MM.1S (cell line): ENCODE data around the gene BEGAIN.

ENCODE experiments used
- DNase-seq: peaks from one replicate; pipeline ENCODE4 v3.0.0-alpha.2; 2015
- H2AFZ ChIP-seq: fragments of 300-600 bp; sonication (generic); 2 replicates; pipeline ENCODE4 v1.6.0; 2016; ENCODE audit warnings: antibody characterized with exemption, low read length
- H3F3A ChIP-seq: fragments of 300-600 bp; sonication (generic); 2 replicates; pipeline ENCODE4 v1.6.1; 2016; ENCODE audit warnings: mild to moderate bottlenecking, antibody characterized with exemption, low read length, moderate library complexity, mixed read lengths; ENCODE audit not compliant: insufficient read depth
- H3K27ac ChIP-seq: fragments of 300-600 bp; sonication (generic); 2 replicates; pipeline ENCODE4 v1.5.1; 2016; ENCODE audit warnings: mild to moderate bottlenecking, low read length
- H3K27me3 ChIP-seq: fragments of 300-600 bp; sonication (generic); replicated peaks from 2 replicates; pipeline ENCODE4 v1.6.0; 2016; ENCODE audit warnings: low read length; ENCODE audit not compliant: insufficient read depth
- H3K36me3 ChIP-seq: fragments of 300-600 bp; sonication (generic); replicated peaks from 2 replicates; pipeline ENCODE4 v1.6.1; 2016; ENCODE audit warnings: mild to moderate bottlenecking, low read length, mixed read lengths; ENCODE audit not compliant: insufficient read depth
- H3K4me1 ChIP-seq: fragments of 300-600 bp; sonication (generic); 2 replicates; pipeline ENCODE4 v1.6.1; 2016; ENCODE audit warnings: low read length, mixed read lengths
- H3K4me2 ChIP-seq: fragments of 300-600 bp; sonication (generic); 2 replicates; pipeline ENCODE4 v1.6.0; 2016; ENCODE audit warnings: low read depth, low read length
- H3K4me3 ChIP-seq: fragments of 300-600 bp; sonication (generic); 2 replicates; pipeline ENCODE4 v1.5.1; 2016; ENCODE audit warnings: low read length, mixed read lengths
- H3K79me2 ChIP-seq: fragments of 300-600 bp; sonication (generic); 2 replicates; pipeline ENCODE4 v1.6.1; 2016; ENCODE audit warnings: mixed run types, low read length, mixed read lengths
- H3K9ac ChIP-seq: fragments of 300-600 bp; sonication (generic); 2 replicates; pipeline ENCODE4 v1.6.1; 2016; ENCODE audit warnings: low read length, mixed read lengths
- H3K9me2 ChIP-seq: fragments of 300-600 bp; sonication (generic); replicated peaks from 2 replicates; pipeline ENCODE4 v1.6.1; 2016; ENCODE audit warnings: mild to moderate bottlenecking, low read length, mixed read lengths; ENCODE audit not compliant: insufficient read depth
- H3K9me3 ChIP-seq: fragments of 300-600 bp; sonication (generic); replicated peaks from 2 replicates; pipeline ENCODE4 v1.6.1; 2016; ENCODE audit warnings: mild to moderate bottlenecking, low read length, mixed read lengths; ENCODE audit not compliant: insufficient read depth
- H4K20me1 ChIP-seq: fragments of 300-600 bp; sonication (generic); 2 replicates; pipeline ENCODE4 v1.6.1; 2016; ENCODE audit warnings: mild to moderate bottlenecking, low read length, moderate library complexity, mixed read lengths; ENCODE audit not compliant: insufficient read depth
- EZH2 ChIP-seq: fragments of 300-600 bp; sonication (generic); optimal IDR thresholded peaks from 2 replicates; pipeline ENCODE3; 2017; ENCODE audit warnings: low read depth, mild to moderate bottlenecking, antibody characterized with exemption, low read length, mixed read lengths
- EZH2phosphoT487 ChIP-seq: fragments of 300-600 bp; sonication (generic); IDR thresholded peaks from 2 replicates; pipeline ENCODE4 v1.6.1; 2018; ENCODE audit warnings: antibody characterized with exemption, low read length
- TF ChIP-seq, protein P1 (sequence below): fragments of 300-600 bp; sonication (generic); IDR thresholded peaks from 2 replicates; pipeline ENCODE4 v1.5.1; 2016; ENCODE audit warnings: antibody characterized with exemption, low read length, mixed read lengths

The BEGAIN gene

DNA sequence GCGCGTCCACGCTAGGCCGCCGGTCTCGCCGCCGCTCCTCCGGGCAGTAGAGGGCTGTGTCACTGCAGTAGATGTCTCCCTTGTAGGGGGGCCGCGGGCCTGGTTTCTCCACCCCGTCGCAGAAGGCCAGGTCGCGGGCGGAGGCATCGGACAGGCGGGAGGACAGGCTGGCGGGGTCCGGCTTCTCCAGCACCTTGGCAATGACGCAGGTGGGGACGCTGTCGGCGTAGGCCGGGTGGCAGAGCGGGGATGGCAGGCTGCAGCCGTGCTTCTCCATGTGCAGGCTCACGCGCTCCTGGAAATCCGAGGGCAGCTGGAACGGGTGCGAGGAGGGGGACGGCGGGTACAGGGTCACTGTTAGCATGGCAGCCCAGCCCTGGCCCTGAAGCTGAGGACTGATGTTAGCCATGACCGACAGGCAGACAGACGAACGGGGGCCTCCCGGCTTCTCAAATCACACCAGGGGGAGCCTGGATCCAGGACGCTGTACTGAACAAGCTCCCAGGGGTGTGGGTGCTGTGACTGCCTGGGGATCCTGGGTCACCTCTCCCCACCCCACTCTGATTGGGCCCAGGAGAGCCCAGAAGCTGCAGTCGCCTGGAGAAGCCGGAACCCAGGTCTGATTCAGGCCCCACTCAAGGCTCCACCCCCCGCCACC, 48.1 kb downstream of the BEGAIN start:
- H3K4me3 ChIP-seq = no peak overlapping the region
- H3K4me1 ChIP-seq = no peaks in the 10 kb centered on the region
- TF ChIP-seq EZH2 (no peak), EZH2phosphoT487 (no peak)
- TF ChIP-seq, protein P1, sequence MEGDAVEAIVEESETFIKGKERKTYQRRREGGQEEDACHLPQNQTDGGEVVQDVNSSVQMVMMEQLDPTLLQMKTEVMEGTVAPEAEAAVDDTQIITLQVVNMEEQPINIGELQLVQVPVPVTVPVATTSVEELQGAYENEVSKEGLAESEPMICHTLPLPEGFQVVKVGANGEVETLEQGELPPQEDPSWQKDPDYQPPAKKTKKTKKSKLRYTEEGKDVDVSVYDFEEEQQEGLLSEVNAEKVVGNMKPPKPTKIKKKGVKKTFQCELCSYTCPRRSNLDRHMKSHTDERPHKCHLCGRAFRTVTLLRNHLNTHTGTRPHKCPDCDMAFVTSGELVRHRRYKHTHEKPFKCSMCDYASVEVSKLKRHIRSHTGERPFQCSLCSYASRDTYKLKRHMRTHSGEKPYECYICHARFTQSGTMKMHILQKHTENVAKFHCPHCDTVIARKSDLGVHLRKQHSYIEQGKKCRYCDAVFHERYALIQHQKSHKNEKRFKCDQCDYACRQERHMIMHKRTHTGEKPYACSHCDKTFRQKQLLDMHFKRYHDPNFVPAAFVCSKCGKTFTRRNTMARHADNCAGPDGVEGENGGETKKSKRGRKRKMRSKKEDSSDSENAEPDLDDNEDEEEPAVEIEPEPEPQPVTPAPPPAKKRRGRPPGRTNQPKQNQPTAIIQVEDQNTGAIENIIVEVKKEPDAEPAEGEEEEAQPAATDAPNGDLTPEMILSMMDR = no peak
- no peaks in the 10 kb centered on the region for H3F3A ChIP-seq
- H2AFZ ChIP-seq = no peak overlapping the region
- no peak overlapping the region for H3K9ac ChIP-seq
- no peak overlapping the region for H3K4me2 ChIP-seq
- no peak overlapping the region for H3K27ac ChIP-seq
- H3K9me2 ChIP-seq = no peaks in the 10 kb centered on the region
- no peak for DNase-seq
- H4K20me1 ChIP-seq = no peaks in the 10 kb centered on the region
- no peaks in the 10 kb centered on the region for H3K79me2 ChIP-seq
- H3K27me3 ChIP-seq = no peaks in the 10 kb centered on the region
- no peaks in the 10 kb centered on the region for H3K9me3 ChIP-seq
- H3K36me3 ChIP-seq = no peaks in the 10 kb centered on the region

DNA sequence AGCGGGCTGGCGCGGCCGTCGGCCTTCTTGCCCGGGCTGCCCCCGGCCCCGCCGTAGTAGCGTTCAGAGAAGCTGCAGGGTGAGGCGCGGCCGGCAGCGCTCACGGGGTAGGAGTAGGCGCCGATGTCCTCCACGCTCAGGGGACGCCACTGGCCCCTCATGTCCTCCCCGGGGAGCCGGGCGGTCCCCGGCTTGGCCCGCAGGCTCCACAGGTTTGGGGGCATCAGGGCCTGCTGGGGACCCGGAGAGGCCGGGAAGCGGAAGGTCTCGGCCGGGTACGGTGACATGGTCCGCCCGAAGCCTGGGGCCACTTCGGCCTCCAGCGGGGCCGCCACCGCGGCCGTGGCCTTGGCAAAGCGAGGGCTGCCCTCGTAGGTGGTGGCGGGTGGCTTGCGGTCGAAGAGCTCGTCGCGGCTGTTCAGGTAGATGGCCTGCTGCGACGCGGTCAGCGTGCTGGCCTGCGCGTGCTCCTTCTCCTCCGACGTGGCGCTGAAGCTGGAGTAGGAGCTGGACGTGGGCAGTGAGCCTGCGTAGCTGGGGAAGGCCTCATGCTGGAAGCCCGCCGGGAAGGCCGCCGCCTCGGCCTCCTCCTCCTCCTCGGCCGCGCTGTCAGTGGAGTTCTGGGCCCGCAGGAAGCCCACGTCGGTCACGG, 48.7 kb downstream of the BEGAIN start:
- H3K27me3 ChIP-seq = no peaks in the 10 kb centered on the region
- no peaks in the 10 kb centered on the region for H4K20me1 ChIP-seq
- H3K4me2 ChIP-seq = no peak overlapping the region
- H3K27ac ChIP-seq = no peak overlapping the region
- H2AFZ ChIP-seq = no peak overlapping the region
- H3K4me1 ChIP-seq = no peaks in the 10 kb centered on the region
- no peaks in the 10 kb centered on the region for H3F3A ChIP-seq
- H3K4me3 ChIP-seq = no peak overlapping the region
- no peaks in the 10 kb centered on the region for H3K9me2 ChIP-seq
- H3K36me3 ChIP-seq = no peaks in the 10 kb centered on the region
- H3K9me3 ChIP-seq = no peaks in the 10 kb centered on the region
- TF ChIP-seq, protein P1 = no peak
- no peak for TF ChIP-seq EZH2phosphoT487
- H3K9ac ChIP-seq = no peak overlapping the region
- no peaks in the 10 kb centered on the region for H3K79me2 ChIP-seq
- no peak for DNase-seq

DNA sequence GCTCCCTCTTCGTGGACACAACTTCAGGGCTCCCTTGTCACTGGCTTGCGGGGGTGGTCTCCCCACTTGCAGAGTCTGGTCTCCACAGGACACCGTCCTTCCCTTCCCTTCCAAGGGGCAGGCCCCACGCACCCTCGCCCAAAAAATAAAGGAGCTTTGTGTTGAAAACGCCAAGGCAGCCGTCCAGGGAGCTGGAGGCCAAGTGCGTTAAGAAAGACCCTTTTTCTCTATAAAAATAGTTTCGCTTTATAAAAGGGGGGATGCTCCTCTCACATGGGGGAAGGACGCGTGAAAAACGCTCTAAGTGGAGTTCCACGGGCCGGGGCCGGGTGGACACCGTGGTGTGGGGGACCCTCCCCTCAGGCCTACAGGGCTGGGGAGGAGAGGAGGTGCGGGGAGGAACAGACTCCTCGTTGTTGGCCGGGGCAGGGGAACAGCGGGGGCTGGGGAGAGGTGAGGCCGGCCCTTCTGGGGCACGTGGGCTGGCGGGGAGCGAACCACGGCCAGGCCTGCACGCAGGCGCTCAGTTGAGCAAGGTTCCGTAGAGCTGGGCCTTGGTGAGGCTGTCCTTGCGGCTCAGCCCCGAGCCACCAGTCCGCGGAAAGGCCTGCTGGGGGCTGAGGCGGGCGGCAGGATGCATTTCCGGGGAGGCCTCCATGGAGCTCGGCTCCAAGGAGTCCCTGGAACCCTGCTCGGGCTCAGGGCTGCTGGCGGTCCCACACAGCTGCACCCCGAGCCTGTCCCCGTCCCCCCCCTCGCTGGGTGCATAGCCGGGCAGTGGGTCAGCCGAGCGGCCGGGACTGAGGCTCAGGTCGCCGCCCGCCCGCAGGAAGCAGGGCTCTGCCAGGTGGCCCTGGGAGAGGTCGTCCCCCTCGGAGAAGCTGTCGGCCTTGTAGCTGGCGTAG, 49.5 kb downstream of the BEGAIN start:
- Histone ChIP-seq H3F3A (no peaks in the 10 kb centered on the region), H3K79me2 (no peaks in the 10 kb centered on the region), H4K20me1 (no peaks in the 10 kb centered on the region), H3K9ac (no peak overlapping the region), H3K9me3 (no peaks in the 10 kb centered on the region), H2AFZ (no peak overlapping the region), H3K4me1 (no peaks in the 10 kb centered on the region), H3K4me3 (no peak overlapping the region), H3K27ac (no peak overlapping the region), H3K4me2 (no peak overlapping the region), H3K9me2 (no peaks in the 10 kb centered on the region), H3K27me3 (no peaks in the 10 kb centered on the region), H3K36me3 (no peaks in the 10 kb centered on the region)
- TF ChIP-seq EZH2phosphoT487 = no peak
- TF ChIP-seq, protein P1 = no peak
- TF ChIP-seq EZH2 = no peak
- no peak for DNase-seq
